Uterus (tissue), 2 donors: ENCODE measurements around the gene IGF2R.

ENCODE experiments used
- CTCF ChIP-seq, 4 experiments: fragments of 200-600 bp in 2 of 4; fragments of 450-650 bp in 2 of 4; sonication (generic) in 2 of 4; IDR thresholded peaks; one replicate each; pipeline ENCODE4 v1.5.1; 2016 to 2019; ENCODE audit warnings: antibody characterized with exemption in 4 of 4, mild to moderate bottlenecking in 2 of 4, moderate library complexity in 1 of 4
- POLR2A ChIP-seq, 2 donors: fragments of 450-650 bp; IDR thresholded peaks; one replicate each; pipeline ENCODE4 v1.6.1; 2016; ENCODE audit warnings: antibody characterized with exemption in 2 of 2, mild to moderate bottlenecking in 1 of 2, moderate library complexity in 1 of 2

DNA sequence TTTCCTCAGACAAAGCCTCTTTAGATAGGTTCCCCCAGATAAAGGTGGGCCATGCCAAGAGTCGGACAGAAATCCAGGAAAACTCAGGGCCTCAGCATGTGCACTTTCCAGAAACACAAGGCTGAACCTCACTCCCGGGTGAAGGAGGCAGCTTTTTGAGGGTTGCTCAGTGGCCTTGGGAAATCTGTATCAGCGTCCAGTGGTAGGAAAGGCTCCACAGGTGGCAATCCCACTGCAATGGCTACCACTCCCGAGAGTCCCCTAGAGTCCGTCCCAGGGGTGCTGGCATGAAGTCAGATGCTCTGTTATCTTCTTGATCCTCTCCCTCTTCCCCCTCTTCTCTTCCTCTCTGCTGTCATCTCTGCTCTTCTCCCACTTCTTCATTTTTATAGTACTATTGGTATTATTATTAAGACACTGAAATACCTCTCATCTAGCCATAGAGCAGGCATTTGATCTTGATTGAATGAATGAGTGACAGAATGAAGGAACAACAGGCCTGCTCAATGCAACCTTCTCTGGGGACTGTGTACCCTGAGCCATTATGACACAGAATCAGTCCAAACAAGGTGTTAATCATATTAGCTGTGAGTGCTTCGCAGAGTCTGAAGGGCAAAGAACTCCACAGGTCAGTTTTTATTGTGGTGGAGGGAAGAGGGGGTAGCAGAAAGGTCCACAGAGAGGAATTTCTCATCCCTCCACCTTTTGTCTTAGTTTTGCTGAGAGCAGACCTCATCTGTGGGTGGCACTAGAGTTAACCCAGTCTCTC is 166.1 kb downstream of the IGF2R start:
- no peak for TF ChIP-seq CTCF (IDR thresholded peaks at IDR 0.05)
- no peak for TF ChIP-seq POLR2A (IDR thresholded peaks at IDR 0.05)
